ENCODE data around the gene TXLNG.
A peak's percentile ranks its signal among the peaks of the same experiment; 100 is the strongest.

TXLNG gene

GRCh38 chrX:16839219-16839851 lies 53.1 kb downstream of the TXLNG start:
- DNase-seq = peak; percentile 38

DNA sequence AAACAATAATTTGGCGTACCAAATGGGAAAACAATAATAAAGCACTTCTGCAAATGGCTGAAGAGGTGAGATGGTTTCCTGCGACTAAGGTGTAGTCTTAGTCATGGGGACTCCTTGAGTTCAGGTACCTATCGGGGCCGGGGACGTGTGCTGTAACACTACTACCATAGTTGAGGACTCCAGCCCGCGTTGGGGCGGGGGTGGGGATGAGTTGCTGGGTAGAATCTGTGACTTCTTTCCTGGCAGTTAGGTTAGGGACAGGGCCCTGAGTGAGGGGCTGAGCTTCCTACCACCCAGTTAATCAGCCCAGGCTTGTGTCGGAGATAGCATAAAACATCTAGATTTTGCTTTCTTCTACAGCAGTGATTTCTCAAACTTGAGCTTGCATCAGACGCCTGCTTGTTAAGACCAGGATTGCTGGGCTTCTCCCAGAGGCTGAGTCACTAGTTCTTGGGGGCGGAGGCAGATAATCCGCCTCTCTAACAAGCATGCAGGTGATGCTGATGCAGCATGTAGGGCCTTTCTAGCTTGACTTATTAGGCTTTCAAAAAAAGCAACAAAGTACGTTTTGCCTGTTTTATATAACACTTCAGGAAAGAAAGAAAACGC lies 53.7 kb downstream of the TXLNG start:
- peak; percentile 70 for DNase-seq

GRCh38 chrX:16842684-16843083 lies 56.4 kb downstream of the TXLNG start:
- DNase-seq = no peak

DNA sequence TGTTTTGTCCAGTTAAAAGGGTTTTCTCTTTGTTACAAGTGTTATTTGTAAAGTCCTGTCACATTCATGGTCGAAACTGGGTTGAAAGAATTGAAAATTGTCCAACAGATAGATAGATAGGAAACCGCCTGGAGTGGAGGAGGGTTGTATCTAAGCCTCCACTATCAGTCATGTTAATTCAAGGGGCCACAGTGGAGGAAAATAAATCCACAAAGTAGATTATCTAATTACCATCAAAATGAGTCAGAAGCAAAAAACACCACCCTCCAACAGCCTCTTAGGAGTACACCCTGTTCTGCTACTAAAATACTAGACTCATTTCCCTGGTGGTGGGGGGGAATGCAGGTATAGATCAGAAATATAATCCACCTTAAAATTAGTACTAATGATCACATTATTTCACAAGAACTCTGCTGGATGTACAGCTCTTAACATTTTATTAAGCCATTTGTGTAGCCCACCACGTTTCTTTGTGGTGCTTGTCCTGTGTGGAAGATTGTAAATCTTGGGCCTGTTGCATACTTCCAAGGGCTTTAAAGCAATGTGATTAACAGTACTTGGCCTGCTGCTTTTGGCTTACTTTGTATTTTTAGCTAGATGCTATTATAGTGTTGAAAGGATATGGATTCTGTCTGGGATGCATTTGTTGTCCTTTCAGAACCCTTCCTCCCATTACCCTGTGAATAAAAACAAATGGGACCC lies 57.1 kb downstream of the TXLNG start:
- DNase-seq = no peak

DNA sequence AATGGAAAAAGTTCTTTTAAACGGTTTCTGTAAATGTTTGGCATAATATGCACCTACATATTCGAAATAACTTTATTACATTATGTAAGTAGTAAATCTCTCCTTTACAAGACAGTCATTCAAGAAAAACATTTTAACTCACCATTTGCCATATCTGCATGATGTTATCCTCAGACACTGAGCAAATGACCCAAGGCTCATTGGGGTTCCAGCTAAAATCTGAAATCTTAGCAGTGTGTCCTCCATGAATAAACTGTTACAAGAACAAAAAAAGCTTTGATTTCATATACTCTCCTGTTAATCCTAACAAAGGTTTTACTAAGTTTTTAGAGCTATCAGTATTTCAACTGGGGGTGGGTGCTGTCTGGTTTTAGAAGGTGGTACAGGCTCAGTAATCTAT lies 59.4 kb downstream of the TXLNG start:
- DNase-seq = no peak

- no peak for DNase-seq
Measured at GRCh38 chrX:16848541-16848940, 62.3 kb downstream of the TXLNG start.

DNA sequence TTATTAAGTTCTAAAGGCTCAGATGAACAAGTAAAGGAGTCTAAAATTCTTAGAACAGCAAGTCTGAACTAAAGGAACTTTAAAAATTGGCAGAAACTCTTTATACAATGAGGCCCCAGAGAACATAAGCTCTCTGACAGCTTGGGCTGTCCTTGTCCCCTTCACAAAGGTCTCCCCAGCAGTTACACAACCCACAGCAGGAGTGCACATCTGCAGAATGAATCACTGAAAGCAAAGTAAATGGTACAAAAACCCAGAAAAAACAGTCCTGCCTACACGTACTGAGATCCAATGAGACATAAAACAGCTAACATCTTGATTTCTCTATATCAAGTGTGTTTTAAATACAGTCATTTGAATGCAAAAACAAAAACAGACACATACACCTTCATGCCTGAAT lies 65.2 kb downstream of the TXLNG start:
- DNase-seq = no peak

- no peak for DNase-seq
Measured at GRCh38 chrX:16851827-16852226, 65.6 kb downstream of the TXLNG start.

- DNase-seq = no peak
Measured at GRCh38 chrX:16852617-16853179, 66.4 kb downstream of the TXLNG start.

- DNase-seq = no peak
Measured at GRCh38 chrX:16853537-16853936, 67.3 kb downstream of the TXLNG start.

GRCh38 chrX:16855363-16856075 lies 69.3 kb downstream of the TXLNG start:
- no peak for DNase-seq

DNA sequence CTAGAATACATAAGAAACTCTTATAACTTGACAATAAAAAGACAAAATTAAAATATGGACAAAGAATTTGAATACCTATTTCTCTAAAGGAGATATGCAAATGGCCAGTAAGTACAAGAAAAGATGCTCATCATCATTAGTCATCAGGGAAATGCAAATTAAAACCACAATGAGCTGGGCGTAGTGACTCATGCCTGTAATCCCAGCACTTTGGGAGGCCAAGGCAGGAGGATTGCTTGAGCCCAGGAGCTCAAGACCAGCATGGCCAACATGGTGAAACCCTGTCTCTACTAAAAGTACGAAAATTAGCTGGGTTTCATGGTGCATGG lies 69.8 kb downstream of the TXLNG start:
- DNase-seq = peak; percentile 60

- no peak for DNase-seq
Measured at GRCh38 chrX:16856744-16857143, 70.5 kb downstream of the TXLNG start.

DNA sequence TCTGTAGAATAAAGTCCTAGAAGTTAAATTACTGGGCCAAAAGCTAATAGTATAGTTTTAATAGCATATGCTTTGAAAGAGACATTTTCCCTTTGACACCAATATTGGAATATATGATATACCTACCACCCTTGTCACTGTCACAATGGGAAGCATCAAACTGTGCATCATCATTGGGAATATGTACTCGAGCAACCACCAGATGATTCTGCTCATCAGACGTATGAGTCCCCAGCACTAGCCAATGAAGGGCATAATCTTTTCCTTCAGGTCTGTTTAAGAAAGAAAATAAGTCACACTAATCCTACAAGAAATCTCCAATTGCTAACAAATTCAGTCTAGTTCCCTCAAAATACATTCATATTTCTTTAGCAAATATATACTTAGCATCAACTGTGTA lies 76.6 kb downstream of the TXLNG start:
- DNase-seq = no peak

DNA sequence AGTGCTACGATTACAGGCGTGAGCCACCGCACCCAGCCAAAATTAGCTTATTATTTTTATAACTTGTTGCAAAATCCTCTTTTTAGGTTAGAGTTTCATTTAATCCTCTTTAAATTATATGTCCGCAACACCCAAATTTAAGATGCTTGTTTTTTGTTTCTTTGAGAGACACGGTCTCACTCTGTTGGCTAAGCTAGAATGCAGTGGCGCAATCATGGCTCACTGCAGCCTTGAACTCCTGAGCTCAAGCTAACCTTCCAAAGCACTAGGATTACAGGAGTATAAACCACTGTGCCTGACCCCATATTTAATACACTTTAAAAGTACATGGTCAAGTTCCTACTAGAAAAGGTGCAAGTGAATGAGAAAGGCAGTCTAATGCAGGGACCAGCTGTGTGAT lies 81.7 kb downstream of the TXLNG start:
- DNase-seq = no peak

- DNase-seq = no peak
Measured at GRCh38 chrX:16868920-16869319, 82.7 kb downstream of the TXLNG start.

GRCh38 chrX:16869393-16870094 lies 83.3 kb downstream of the TXLNG start:
- peak; percentile 28 for DNase-seq

DNA sequence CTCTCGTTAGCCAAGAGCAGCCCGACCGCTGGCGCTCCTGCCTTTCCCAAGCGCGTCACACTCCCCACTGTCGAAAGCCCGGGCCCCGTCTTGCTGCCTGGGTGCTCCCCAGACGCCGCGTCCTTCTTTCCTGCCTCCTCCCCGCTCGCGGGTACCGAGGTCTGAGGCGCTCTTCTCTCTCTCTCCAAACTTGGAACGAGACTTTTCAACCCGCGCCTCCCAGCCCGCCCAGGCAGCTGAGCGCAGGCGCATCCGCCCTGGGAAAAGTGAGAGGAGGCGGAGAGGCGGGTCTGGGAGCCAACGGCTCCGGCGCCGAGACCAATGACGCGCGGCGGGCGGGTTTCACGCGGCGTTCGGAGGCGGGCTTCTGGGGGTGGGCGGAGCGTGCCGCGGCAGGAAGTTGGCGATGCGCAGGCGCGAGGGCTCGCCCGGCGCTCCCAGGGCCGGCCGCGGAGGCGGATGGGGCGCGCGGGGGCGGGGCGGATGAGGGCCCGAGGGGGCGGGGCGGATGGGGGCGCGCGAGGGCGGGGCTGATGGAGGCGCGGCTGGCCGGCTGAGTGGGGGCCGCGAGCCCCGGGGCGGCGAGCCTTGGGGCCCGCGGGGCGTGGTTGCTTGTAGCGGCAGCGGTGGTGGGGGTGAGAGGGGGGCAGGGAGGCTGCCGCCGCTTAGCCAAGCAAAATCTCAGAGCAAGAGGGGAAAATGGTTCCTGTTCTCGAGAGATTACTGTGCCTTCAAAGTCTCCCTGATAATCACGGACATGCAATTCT lies 84.0 kb downstream of the TXLNG start, which contains the start of gene RBBP7:
Gene RBBP7 (minus strand): TSS at position 268 of the 767 bp plus-strand sequence. CDS start 309 bp downstream, outside the sequence.
- peak; percentile 91 for DNase-seq

DNA sequence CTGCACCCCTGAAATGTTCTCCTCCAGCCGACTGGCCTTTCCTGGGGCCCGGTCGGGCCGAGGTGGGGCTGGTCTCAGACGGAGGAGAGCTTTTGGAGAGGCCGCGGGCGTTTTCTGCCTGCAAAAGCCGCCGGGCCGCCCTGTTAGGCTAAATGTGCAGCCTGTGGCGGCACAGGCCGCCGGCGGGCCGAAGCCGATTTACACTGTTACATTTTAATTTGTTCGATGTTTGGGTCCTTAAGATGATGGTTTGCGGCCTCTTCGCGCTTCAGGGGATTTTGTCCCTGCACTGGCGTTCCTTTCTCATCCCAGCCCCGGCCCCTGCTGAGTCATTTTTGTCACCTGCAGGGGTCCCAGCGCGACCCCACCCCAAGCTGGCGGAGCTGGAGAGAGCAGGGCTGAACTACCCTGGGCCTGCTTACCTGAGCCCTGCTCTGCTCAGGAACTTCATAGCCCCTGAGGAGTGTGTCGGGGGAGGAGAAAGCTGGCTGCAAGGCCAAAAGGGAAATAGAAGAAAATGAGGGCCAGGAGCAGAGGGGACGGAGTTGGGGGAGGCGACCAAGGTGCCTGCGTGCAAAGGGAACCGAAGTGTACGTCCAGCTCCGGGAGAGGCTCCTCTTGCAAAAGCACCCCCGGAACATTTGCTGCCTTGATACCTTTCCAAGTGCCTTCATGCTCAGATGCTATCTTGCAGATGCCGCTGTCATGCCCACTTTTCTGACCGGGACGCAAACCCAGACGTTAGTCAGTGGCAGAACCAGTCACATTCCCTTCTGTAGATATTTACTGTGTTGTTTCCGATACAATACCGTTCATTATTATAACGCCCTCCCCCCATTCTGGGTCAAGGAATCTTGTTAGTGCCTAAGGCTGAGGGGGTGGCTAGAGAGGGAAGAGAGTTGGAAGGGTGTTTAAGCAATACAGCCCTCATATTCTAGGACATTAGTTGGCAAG lies 84.9 kb downstream of the TXLNG start:
- DNase-seq = peak; percentile 2

GRCh38 chrX:16873106-16873505 lies 86.8 kb downstream of the TXLNG start:
- DNase-seq = no peak

All from fibroblast of skin of abdomen (primary cell).